Mesendoderm (in vitro differentiated cells): ENCODE data around the gene GLG1.

Source experiments
- DNase-seq: peaks from one replicate; pipeline ENCODE4 v3.0.0; 2013
- H2AK5ac ChIP-seq: 2 replicates; pipeline ENCODE4 v1.6.1; 2013; ENCODE audit warnings: low read length, inconsistent platforms
- H2BK120ac ChIP-seq: 2 replicates; pipeline ENCODE4 v1.6.1; 2013; ENCODE audit warnings: low read depth, mild to moderate bottlenecking, low read length, moderate library complexity, mixed read lengths
- H2BK15ac ChIP-seq: replicated peaks from 2 replicates; pipeline ENCODE4 v1.6.1; 2013; ENCODE audit warnings: low read depth, mild to moderate bottlenecking, moderate library complexity
- H2BK5ac ChIP-seq: 2 replicates; pipeline ENCODE4 v1.6.1; 2013; ENCODE audit warnings: low read length, inconsistent platforms
- H3K18ac ChIP-seq: 2 replicates; pipeline ENCODE4 v1.6.1; 2013; ENCODE audit warnings: mild to moderate bottlenecking, low read length, mixed read lengths
- H3K23ac ChIP-seq: one replicate; pipeline ENCODE4 v1.6.1; 2013; ENCODE audit warnings: low read length
- H3K27ac ChIP-seq: 2 replicates; pipeline ENCODE4 v1.5.1; 2013; ENCODE audit warnings: low read depth, mild to moderate bottlenecking, inconsistent platforms, low read length, moderate library complexity
- H3K27me3 ChIP-seq: 2 replicates; pipeline ENCODE4 v1.6.1; 2013; ENCODE audit warnings: low read length, control low read depth, mild to moderate bottlenecking, inconsistent platforms; ENCODE audit not compliant: insufficient read depth, poor library complexity
- H3K36me3 ChIP-seq: 2 replicates; pipeline ENCODE4 v1.6.1; 2013; ENCODE audit warnings: low read length, inconsistent platforms; ENCODE audit not compliant: control insufficient read depth, insufficient read depth
- H3K4ac ChIP-seq: one replicate; pipeline ENCODE4 v1.6.1; 2013; ENCODE audit warnings: low read depth, mild to moderate bottlenecking, low read length, moderate library complexity
- H3K4me1 ChIP-seq: 2 replicates; pipeline ENCODE4 v1.6.1; 2013; ENCODE audit warnings: low read depth, low read length, inconsistent platforms; ENCODE audit not compliant: control insufficient read depth
- H3K4me2 ChIP-seq: 2 replicates; pipeline ENCODE4 v1.6.1; 2013; ENCODE audit warnings: low read length
- H3K4me3 ChIP-seq: 2 replicates; pipeline ENCODE4 v1.5.1; 2013; ENCODE audit warnings: mild to moderate bottlenecking, low read length
- H3K56ac ChIP-seq: one replicate; pipeline ENCODE4 v1.6.1; 2013; ENCODE audit warnings: low read length
- H3K79me1 ChIP-seq: 2 replicates; pipeline ENCODE4 v1.6.1; 2013; ENCODE audit warnings: low read length, inconsistent platforms
- H3K79me2 ChIP-seq: 2 replicates; pipeline ENCODE4 v1.6.1; 2013; ENCODE audit warnings: mild to moderate bottlenecking, low read length; ENCODE audit not compliant: control insufficient read depth, insufficient read depth
- H3K9ac ChIP-seq: 2 replicates; pipeline ENCODE4 v1.6.1; 2013; ENCODE audit warnings: low read length, inconsistent platforms
- H4K5ac ChIP-seq: one replicate; pipeline ENCODE4 v1.6.1; 2013; ENCODE audit warnings: low read length
- H4K8ac ChIP-seq: one replicate; pipeline ENCODE4 v1.6.1; 2013; ENCODE audit warnings: low read depth, mild to moderate bottlenecking, control low read depth, low read length, moderate library complexity
- WGBS: extraction: QIAGEN DNeasy Blood & Tissue Kit; methylation state at CpG from one replicate; pipeline ENCODE4 v1.1.7; 2013; ENCODE audit warnings: low lambda C conversion rate, missing lambda C conversion rate; ENCODE audit not compliant: insufficient coverage; ENCODE audit errors: extremely low coverage; 5-methylcytosine and 5-hydroxymethylcytosine counted together

Gene GLG1

GRCh38 chr16:74601126-74601871 lies 5.6 kb downstream of the GLG1 start:
- Histone ChIP-seq H4K8ac (no peak overlapping the region), H3K4me2 (no peak overlapping the region), H3K18ac (no peak overlapping the region), H2BK120ac (no peak overlapping the region), H2AK5ac (no peak overlapping the region), H3K23ac (no peak overlapping the region), H2BK15ac (no peak overlapping the region), H3K56ac (no peak overlapping the region), H3K27me3 (no peaks in the 10 kb centered on the region), H2BK5ac (no peak overlapping the region), H3K27ac (no peak overlapping the region), H4K5ac (no peak overlapping the region), H3K36me3 (peaks cover 2% of the 10 kb centered on the region), H3K9ac (no peak overlapping the region), H3K4me3 (no peak overlapping the region), H3K4ac (no peak overlapping the region), H3K4me1 (peaks cover 4% of the 10 kb centered on the region), H3K79me2 (peaks cover 65% of the 10 kb centered on the region), H3K79me1 (peaks cover 6% of the 10 kb centered on the region)
- WGBS: no CpG with 5 or more reads among the region's 9 CpGs
- DNase-seq: no peak

- H3K79me1 ChIP-seq: peaks cover 10% of the 10 kb centered on the region
These were observed 10.3 kb downstream of the GLG1 start for GRCh38 chr16:74596586-74596985.

GRCh38 chr16:74592847-74593246 lies 14.1 kb downstream of the GLG1 start:
- Histone ChIP-seq H3K36me3 (peaks cover 2% of the 10 kb centered on the region), H3K79me2 (peaks cover 35% of the 10 kb centered on the region), H3K56ac (no peak overlapping the region), H4K8ac (no peak overlapping the region), H3K79me1 (peaks cover 7% of the 10 kb centered on the region), H2BK5ac (no peak overlapping the region), H3K27ac (no peak overlapping the region), H2AK5ac (no peak overlapping the region), H3K23ac (no peak overlapping the region), H2BK15ac (no peak overlapping the region), H3K9ac (no peak overlapping the region), H4K5ac (no peak overlapping the region), H2BK120ac (no peak overlapping the region), H3K27me3 (no peaks in the 10 kb centered on the region), H3K4me2 (no peak overlapping the region), H3K4ac (no peak overlapping the region), H3K18ac (no peak overlapping the region), H3K4me1 (no peaks in the 10 kb centered on the region), H3K4me3 (no peak overlapping the region)
- peak; percentile 60 for DNase-seq
- WGBS: no CpG with 5 or more reads among the region's 3 CpGs

More at GRCh38 chr16:74596586-74596985, 10.3 kb downstream of the GLG1 start:
- Histone ChIP-seq H4K5ac (no peak overlapping the region), H3K4me2 (no peak overlapping the region), H4K8ac (no peak overlapping the region), H3K9ac (no peak overlapping the region), H3K18ac (no peak overlapping the region), H3K4me3 (no peak overlapping the region), H2AK5ac (no peak overlapping the region), H3K27me3 (no peaks in the 10 kb centered on the region), H2BK5ac (no peak overlapping the region), H3K36me3 (peaks cover 2% of the 10 kb centered on the region), H3K79me2 (peaks cover 46% of the 10 kb centered on the region), H3K27ac (no peak overlapping the region), H2BK120ac (no peak overlapping the region), H3K56ac (no peak overlapping the region), H3K4ac (no peak overlapping the region), H3K4me1 (peaks cover 2% of the 10 kb centered on the region), H2BK15ac (no peak overlapping the region), H3K23ac (no peak overlapping the region)
- no peak for DNase-seq
- WGBS: no CpG with 5 or more reads among the region's 2 CpGs

- Histone ChIP-seq H2BK15ac (no peak overlapping the region), H4K5ac (no peak overlapping the region), H3K9ac (no peak overlapping the region), H3K27ac (no peak overlapping the region), H3K23ac (no peak overlapping the region), H3K18ac (no peak overlapping the region), H3K36me3 (peaks cover 2% of the 10 kb centered on the region), H3K56ac (no peak overlapping the region), H2BK120ac (no peak overlapping the region), H3K27me3 (no peaks in the 10 kb centered on the region), H2AK5ac (no peak overlapping the region), H4K8ac (no peak overlapping the region), H2BK5ac (no peak overlapping the region), H3K79me2 (peaks cover 36% of the 10 kb centered on the region), H3K4me1 (no peaks in the 10 kb centered on the region), H3K79me1 (peaks cover 8% of the 10 kb centered on the region), H3K4ac (no peak overlapping the region), H3K4me2 (no peak overlapping the region), H3K4me3 (no peak overlapping the region)
- no peak for DNase-seq
- no CpG with 5 or more reads among the region's 9 CpGs for WGBS
These were observed 14.9 kb downstream of the GLG1 start for GRCh38 chr16:74591876-74592650.

- Histone ChIP-seq H3K4me2 (no peak overlapping the region), H4K5ac (no peak overlapping the region), H3K4me1 (no peaks in the 10 kb centered on the region), H3K56ac (no peak overlapping the region), H3K27me3 (no peaks in the 10 kb centered on the region), H4K8ac (no peak overlapping the region), H3K36me3 (no peaks in the 10 kb centered on the region), H3K4me3 (no peak overlapping the region), H2AK5ac (no peak overlapping the region), H3K27ac (no peak overlapping the region), H3K79me1 (peaks cover 6% of the 10 kb centered on the region), H3K18ac (no peak overlapping the region), H2BK5ac (no peak overlapping the region), H2BK120ac (no peak overlapping the region), H3K9ac (no peak overlapping the region), H3K23ac (no peak overlapping the region), H3K4ac (no peak overlapping the region), H3K79me2 (peaks cover 41% of the 10 kb centered on the region), H2BK15ac (no peak overlapping the region)
- DNase-seq: no peak
- no CpG with 5 or more reads among the region's 6 CpGs for WGBS
These were observed 20.0 kb downstream of the GLG1 start for GRCh38 chr16:74586948-74587347.
